ENCODE results near the gene ALK. TPM values are rescaled to one million over a fixed set of nuclear protein-coding genes. Genes with fewer than 3 reads are reported as not detected.

The ALK gene
- total and polyA plus RNA-seq, 2 donors (not counting 1 experiment from before 2014, with no cell fraction given), result not detected

DNA sequence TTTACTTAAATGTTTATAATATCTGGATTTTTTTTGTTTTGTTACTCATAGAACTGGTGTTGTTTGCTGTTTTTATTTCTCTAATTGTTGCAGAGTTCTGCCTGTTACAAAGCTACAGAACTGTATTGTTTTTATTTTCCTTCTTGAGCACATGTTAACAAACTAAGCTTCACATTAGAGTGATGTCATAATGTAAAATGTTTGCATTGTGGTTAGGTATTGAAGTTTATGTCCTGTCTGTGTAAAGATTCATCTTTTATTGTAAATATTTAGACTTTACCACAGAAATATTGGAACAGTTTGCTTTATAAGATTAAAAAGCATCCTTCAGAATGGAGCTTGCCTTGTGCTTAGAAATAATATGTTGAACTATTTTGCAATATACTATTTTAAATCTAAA lies 738.5 kb downstream of the ALK start:
- no peak overlapping the region for H3K4me3 Mint-ChIP-seq
- Histone ChIP-seq H4K20me1 (ENCODE audit: control insufficient read depth, insufficient read depth, low read length, poor library complexity, severe bottlenecking) (no peaks in the 10 kb centered on the region), H3K36me3 (replicated peaks in 1 of 2; ENCODE audit: control extremely low read depth in 1 of 2, control insufficient read depth in 1 of 2, extremely low read depth in 1 of 2, insufficient read depth in 2 of 2, low read length in 1 of 2) (no peaks in the 10 kb centered on the region), H3K4me3 (ENCODE audit: control extremely low read depth in 1 of 5, extremely low read depth in 1 of 5, insufficient read depth in 1 of 5, low read depth in 2 of 5, low read length in 4 of 5) (no peak overlapping the region), H3K79me2 (ENCODE audit: control insufficient read depth, insufficient read depth, low read length) (no peaks in the 10 kb centered on the region), H3K27ac (ENCODE audit: low read length in 2 of 2) (no peak overlapping the region), H3K4me2 (replicated peaks; ENCODE audit: low read depth, low read length, poor library complexity, severe bottlenecking) (no peak overlapping the region), H2AFZ (ENCODE audit: insufficient read depth, low read depth, low read length, poor library complexity, severe bottlenecking) (no peak overlapping the region), H3K4me1 (ENCODE audit: control insufficient read depth in 2 of 2, insufficient read depth in 2 of 2, low read length in 2 of 2) (no peaks in the 10 kb centered on the region), H3K9me3 (ENCODE audit: control extremely low read depth in 1 of 3, control insufficient read depth in 2 of 3, insufficient read depth in 1 of 3, low read length in 2 of 3) (peaks cover 0 to 6% (median 0%) of the 10 kb centered on the region in 3 donors), H3K27me3 (replicated peaks in 1 of 4; ENCODE audit: control extremely low read depth in 1 of 4, control insufficient read depth in 3 of 4, insufficient read depth in 4 of 4, low read length in 3 of 4) (no peaks in the 10 kb centered on the region), H3K9ac (ENCODE audit: low read length) (no peak overlapping the region)
- H3K4me1 Mint-ChIP-seq, result no peaks in the 10 kb centered on the region
- TF ChIP-seq, protein P1, sequence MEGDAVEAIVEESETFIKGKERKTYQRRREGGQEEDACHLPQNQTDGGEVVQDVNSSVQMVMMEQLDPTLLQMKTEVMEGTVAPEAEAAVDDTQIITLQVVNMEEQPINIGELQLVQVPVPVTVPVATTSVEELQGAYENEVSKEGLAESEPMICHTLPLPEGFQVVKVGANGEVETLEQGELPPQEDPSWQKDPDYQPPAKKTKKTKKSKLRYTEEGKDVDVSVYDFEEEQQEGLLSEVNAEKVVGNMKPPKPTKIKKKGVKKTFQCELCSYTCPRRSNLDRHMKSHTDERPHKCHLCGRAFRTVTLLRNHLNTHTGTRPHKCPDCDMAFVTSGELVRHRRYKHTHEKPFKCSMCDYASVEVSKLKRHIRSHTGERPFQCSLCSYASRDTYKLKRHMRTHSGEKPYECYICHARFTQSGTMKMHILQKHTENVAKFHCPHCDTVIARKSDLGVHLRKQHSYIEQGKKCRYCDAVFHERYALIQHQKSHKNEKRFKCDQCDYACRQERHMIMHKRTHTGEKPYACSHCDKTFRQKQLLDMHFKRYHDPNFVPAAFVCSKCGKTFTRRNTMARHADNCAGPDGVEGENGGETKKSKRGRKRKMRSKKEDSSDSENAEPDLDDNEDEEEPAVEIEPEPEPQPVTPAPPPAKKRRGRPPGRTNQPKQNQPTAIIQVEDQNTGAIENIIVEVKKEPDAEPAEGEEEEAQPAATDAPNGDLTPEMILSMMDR (IDR thresholded peaks at IDR 0.05), result no peak
- TF ChIP-seq EZH2 (IDR thresholded peaks at IDR 0.05; ENCODE audit: borderline replicate concordance, insufficient read depth, low read depth, low read length, poor library complexity, severe bottlenecking), result no peak
- ChIA-PET POLR2A (no interaction called here), CTCF (interaction anchor here (1.3 to 2.9 kb wide), 2 partner anchors 11 to 14 kb away, joined by 3 to 8 read pairs; no protein-coding TSS in a partner anchor)
- intact Hi-C loops (cut with micrococcal nuclease), result no loop called here
- DNase-seq, result no peak
- no peak overlapping the region for H3K27ac Mint-ChIP-seq
- no peak for ATAC-seq (ENCODE audit: low read depth)
- peaks cover 2% of the 10 kb centered on the region for H3K9me3 Mint-ChIP-seq (ENCODE audit: insufficient read depth)
- no peaks in the 10 kb centered on the region for H3K27me3 Mint-ChIP-seq

GRCh38 chr2:29182334-29182733 lies 739.1 kb downstream of the ALK start:
- no peaks in the 10 kb centered on the region for H3K36me3 ChIP-seq (replicated peaks in 1 of 2; ENCODE audit: control extremely low read depth in 1 of 2, control insufficient read depth in 1 of 2, extremely low read depth in 1 of 2, insufficient read depth in 2 of 2, low read length in 1 of 2)
- WGBS (ENCODE audit: insufficient coverage), result 100% methylated on average over 1 of the region's 1 CpG
- H3K9me3 ChIP-seq (ENCODE audit: control extremely low read depth in 1 of 3, control insufficient read depth in 2 of 3, insufficient read depth in 1 of 3, low read length in 2 of 3), result peaks cover 0 to 2% (median 0%) of the 10 kb centered on the region in 3 donors
- H3K4me3 ChIP-seq (ENCODE audit: control extremely low read depth in 1 of 5, extremely low read depth in 1 of 5, insufficient read depth in 1 of 5, low read depth in 2 of 5, low read length in 4 of 5), result no peak overlapping the region
- H3K9me3 Mint-ChIP-seq (ENCODE audit: insufficient read depth), result no peaks in the 10 kb centered on the region
- intact Hi-C loops (cut with micrococcal nuclease), result no loop called here
- POLR2A ChIA-PET, result no interaction called here
- DNase-seq (no peak), ATAC-seq (ENCODE audit: low read depth) (no peak)
- no peaks in the 10 kb centered on the region for H4K20me1 ChIP-seq (ENCODE audit: control insufficient read depth, insufficient read depth, low read length, poor library complexity, severe bottlenecking)
- no peaks in the 10 kb centered on the region for H3K27me3 Mint-ChIP-seq
- no peaks in the 10 kb centered on the region for H3K4me1 ChIP-seq (ENCODE audit: control insufficient read depth in 2 of 2, insufficient read depth in 2 of 2, low read length in 2 of 2)
- TF ChIP-seq EZH2 (IDR thresholded peaks at IDR 0.05; ENCODE audit: borderline replicate concordance, insufficient read depth, low read depth, low read length, poor library complexity, severe bottlenecking), result no peak
- TF ChIP-seq, protein P1 (IDR thresholded peaks at IDR 0.05), result no peak
- H3K27ac ChIP-seq (ENCODE audit: low read length in 2 of 2), result no peak overlapping the region
- no peaks in the 10 kb centered on the region for H3K27me3 ChIP-seq (replicated peaks in 1 of 4; ENCODE audit: control extremely low read depth in 1 of 4, control insufficient read depth in 3 of 4, insufficient read depth in 4 of 4, low read length in 3 of 4)
- no peaks in the 10 kb centered on the region for H3K79me2 ChIP-seq (ENCODE audit: control insufficient read depth, insufficient read depth, low read length)
- no peak overlapping the region for H2AFZ ChIP-seq (ENCODE audit: insufficient read depth, low read depth, low read length, poor library complexity, severe bottlenecking)
- H3K4me3 Mint-ChIP-seq, result no peak overlapping the region
- H3K4me2 ChIP-seq (replicated peaks; ENCODE audit: low read depth, low read length, poor library complexity, severe bottlenecking), result no peak overlapping the region
- H3K4me1 Mint-ChIP-seq, result no peaks in the 10 kb centered on the region
- CTCF ChIA-PET, result interaction anchor here (0.6 to 2.9 kb wide), 3 partner anchors 11 to 357 kb away, joined by 3 to 8 read pairs (median 3); no protein-coding TSS in a partner anchor
- H3K27ac Mint-ChIP-seq, result no peak overlapping the region
- H3K9ac ChIP-seq (ENCODE audit: low read length), result no peak overlapping the region
